Cortex of kidney (tissue), 1 donor: ENCODE measurements around the gene RSPO4.

Source experiments
- DNase-seq: peaks from one replicate; lab custom pipeline; 2025; lab: John Stamatoyannopoulos, UW

RSPO4 gene

GRCh38 chr20:967796-968742, 34.0 kb downstream of the RSPO4 start:
- no peak for DNase-seq

- DNase-seq = no peak
Measured at GRCh38 chr20:965956-966355, 36.2 kb downstream of the RSPO4 start.

GRCh38 chr20:963795-964194, 38.3 kb downstream of the RSPO4 start:
- no peak for DNase-seq

GRCh38 chr20:962683-963082, 39.4 kb downstream of the RSPO4 start:
- no peak for DNase-seq

DNA sequence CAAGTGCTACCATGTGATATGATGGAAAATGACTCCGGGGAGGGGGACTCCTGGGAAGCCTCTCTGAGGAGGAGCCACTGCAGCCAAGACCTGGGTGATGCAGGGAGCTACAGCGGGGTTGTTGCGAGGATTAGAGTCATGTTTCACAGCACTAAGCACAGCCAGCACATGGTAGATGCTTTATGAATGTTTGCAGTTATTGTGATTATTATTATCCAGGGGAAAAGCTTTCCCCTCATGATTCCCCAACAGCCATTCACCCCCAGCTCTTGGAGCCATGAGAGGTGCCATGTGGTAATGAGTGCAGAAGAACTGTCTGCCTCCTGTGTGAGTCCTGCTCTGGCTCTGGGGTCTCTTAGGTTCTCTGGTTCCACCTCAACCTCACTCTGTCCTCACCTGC, 39.9 kb downstream of the RSPO4 start:
- DNase-seq = no peak

DNA sequence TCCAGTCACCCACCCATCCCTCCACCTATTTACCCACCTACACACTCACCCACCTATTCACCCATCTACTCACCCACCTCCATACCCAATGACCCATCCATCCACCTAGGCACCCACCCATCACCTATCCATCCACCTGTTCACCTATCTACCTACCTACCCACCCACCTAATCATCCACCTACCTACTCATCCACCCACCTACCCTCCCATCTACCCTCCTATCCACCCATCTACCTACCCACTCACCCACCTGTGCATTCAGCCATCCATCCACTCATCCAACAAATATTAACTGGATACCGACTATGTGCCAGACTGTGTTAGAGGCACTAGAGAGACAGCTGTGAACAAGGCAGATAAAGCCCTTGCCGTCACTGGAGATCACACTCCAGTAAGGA, 40.3 kb downstream of the RSPO4 start:
- no peak for DNase-seq

- DNase-seq = no peak
Measured at GRCh38 chr20:959996-960615, 42.0 kb downstream of the RSPO4 start.

GRCh38 chr20:958936-959815, 42.9 kb downstream of the RSPO4 start:
- no peak for DNase-seq

DNA sequence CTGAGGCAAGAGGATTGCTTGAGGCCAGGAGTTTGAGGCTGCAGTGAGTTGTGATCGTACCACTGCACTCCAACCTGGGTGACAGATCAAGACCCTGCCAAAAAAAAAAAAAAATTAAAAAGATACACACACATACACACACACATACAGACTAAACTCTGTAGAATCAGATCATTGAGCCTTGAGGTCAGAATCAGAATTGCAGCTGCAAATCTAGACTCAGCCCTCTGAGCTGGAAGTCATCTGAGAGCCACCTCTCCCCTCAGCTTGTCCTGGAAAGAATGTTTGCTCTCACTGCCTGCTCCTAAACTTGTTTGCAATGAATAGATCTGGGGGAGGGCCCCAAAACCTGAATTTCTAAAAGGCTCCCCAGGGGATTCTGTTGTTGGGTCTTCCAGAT, 44.6 kb downstream of the RSPO4 start:
- DNase-seq = no peak

- DNase-seq = no peak
Measured at GRCh38 chr20:956330-956951, 45.7 kb downstream of the RSPO4 start.

GRCh38 chr20:955656-956055, 46.5 kb downstream of the RSPO4 start:
- no peak for DNase-seq

- no peak for DNase-seq
Measured at GRCh38 chr20:955111-955510, 47.0 kb downstream of the RSPO4 start.

- no peak for DNase-seq
Measured at GRCh38 chr20:953742-954141, 48.4 kb downstream of the RSPO4 start.

- DNase-seq = no peak
Measured at GRCh38 chr20:952196-952795, 49.8 kb downstream of the RSPO4 start.

DNA sequence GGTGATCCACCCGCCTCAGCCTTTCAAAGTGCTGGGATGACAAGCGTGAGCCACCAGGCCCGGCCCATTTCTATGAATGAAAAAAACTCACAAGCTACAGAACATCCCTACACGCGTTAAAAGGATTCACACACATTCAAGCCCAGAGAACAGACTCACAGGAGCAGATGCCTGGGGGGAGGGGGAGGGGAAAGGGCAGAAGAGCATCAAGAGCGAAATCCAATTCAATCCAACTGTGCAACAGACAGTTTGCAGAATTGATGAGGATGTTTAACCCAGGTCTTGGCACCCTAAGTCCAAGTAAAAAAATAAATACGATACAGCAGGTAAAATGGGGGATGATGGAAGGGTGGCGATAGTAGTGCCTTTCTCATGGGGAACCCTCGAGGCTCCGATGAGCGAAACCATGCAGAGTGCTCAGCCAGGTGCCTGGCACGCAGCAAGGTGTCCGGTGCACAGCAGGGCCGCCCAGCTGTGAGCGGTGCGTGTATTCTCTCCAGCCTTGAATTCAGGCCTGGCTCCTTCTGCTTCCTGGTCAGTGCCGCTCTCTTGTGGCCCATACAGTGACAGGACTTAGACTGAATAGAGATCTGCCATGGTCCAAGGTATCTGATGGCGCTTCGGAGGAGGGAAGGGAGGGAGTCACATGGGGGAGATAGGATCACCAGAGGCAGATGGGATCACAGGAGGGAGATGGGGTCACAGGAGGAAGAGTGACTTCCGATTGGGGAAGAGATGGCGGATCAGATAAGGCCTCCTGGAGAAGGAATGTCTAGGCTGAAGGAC, 50.5 kb downstream of the RSPO4 start:
- no peak for DNase-seq

- no peak for DNase-seq
Measured at GRCh38 chr20:949717-950116, 52.4 kb downstream of the RSPO4 start.

- DNase-seq = no peak
Measured at GRCh38 chr20:946826-947225, 55.3 kb downstream of the RSPO4 start.

DNA sequence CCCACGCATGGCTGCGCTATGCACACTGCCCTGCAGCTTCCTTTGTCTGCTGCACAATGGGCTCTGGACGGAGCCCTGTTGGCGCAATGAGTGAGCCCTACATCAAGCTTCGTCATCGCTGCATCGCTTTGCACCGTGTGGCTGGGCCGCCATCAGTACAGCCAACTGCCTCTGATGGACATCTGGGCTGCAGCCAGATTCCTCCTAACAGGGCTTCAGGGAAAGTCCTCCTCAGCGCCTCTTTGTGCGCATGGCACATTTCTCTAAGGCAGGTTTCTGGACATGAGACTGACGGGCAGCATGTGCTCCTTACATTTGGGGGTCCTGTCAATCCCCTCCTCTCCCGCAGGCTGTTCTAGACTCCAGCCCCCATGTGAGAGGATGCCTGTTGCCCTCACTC, 56.3 kb downstream of the RSPO4 start:
- no peak for DNase-seq

GRCh38 chr20:944774-945410, 57.2 kb downstream of the RSPO4 start:
- DNase-seq = no peak

DNA sequence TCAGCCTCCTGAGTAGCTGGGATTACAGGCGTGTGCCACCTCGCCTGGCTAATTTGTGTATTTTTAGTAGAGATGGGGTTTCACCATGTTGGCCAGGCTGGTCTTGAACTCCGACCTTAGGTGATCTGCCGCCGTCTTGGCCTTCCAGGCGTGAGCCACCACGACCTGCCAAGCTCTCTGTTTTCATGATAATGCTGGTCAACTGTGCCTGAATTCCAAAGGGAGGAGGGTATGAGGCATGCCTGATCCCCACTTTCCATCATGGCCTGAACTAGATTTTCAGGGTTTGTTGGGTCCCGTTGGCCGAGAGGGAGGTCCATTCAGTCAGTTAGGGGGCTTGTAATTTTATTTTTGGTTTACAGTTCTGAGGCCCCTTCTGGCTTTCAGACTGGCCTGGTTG, 58.0 kb downstream of the RSPO4 start:
- DNase-seq = no peak
